K562 (cell line): ENCODE data around the gene LMAN2. TPM values are rescaled to one million over a fixed set of nuclear protein-coding genes. Genes with fewer than 3 reads are reported as not detected.

Experiments
- ATAC-seq: fragments of 200-7000 bp; cut with Tn5 transposase; 3 replicates; pipeline ENCODE4 v1.9.1; 2020; ENCODE audit warnings: moderate library complexity
- BruUV-seq: library from RNA; stranded (reverse); fragments of 400-500 nt; replicated peaks from 2 replicates; lab custom pipeline; 2021; lab: Mats Ljungman, UMichigan
- CTCF ChIA-PET: fragments of 300-600 bp; formaldehyde crosslinking; extraction: SDS; loops from one replicate; lab custom pipeline; 2021; ENCODE audit warnings: low intra/inter-chr PET ratio; lab: Yijun Ruan, JAX
- POLR2A ChIA-PET: fragments of 300-600, 350-650 bp; sonication (Branson Sonifier 250); formaldehyde crosslinking; extraction: SDS; loops from one replicate; lab custom pipeline; 2021; ENCODE audit warnings: antibody characterized with exemption, inconsistent platforms; lab: Yijun Ruan, JAX
- DNase-seq, 4 experiments: peaks; one replicate each; pipeline versions ENCODE4 v3.0.0 to v3.0.0-alpha.2; 2011 to 2018; ENCODE audit warnings: low spot score in 3 of 4, mixed read lengths in 3 of 4; ENCODE audit errors: extremely low read depth in 1 of 4
- FAIRE-seq: peaks from 2 replicates; lab custom pipeline; 2011; peaks lifted over from hg19 to GRCh38; lab: Jason Lieb, UNC
- H2AFZ ChIP-seq: 2 replicates; pipeline ENCODE4 v1.6.0; 2011; ENCODE audit warnings: low read depth, low read length, control low read depth, inconsistent platforms
- H3K27ac ChIP-seq: fragments of 200-600 bp; 3 replicates; pipeline ENCODE4 v1.8.0; 2011; ENCODE audit warnings: low read depth, mild to moderate bottlenecking, control low read depth, inconsistent platforms, low read length, moderate library complexity, mixed read lengths; ENCODE audit errors: extremely low read depth
- H3K27me3 ChIP-seq, 2 experiments: fragments of 300-600 bp in 1 of 2; 2 replicates in 1 of 2; 3 replicates in 1 of 2; pipeline versions ENCODE4 v1.6.0 to v1.8.0; 2011; ENCODE audit warnings: inconsistent platforms in 2 of 2, low read length in 2 of 2, mild to moderate bottlenecking in 1 of 2, mixed read lengths in 1 of 2, moderate library complexity in 1 of 2; ENCODE audit not compliant: control insufficient read depth in 2 of 2, insufficient read depth in 2 of 2
- H3K36me3 ChIP-seq: fragments of 300-600 bp; 3 replicates; pipeline ENCODE4 v1.8.0; 2011; ENCODE audit warnings: mild to moderate bottlenecking, low read length, inconsistent platforms; ENCODE audit not compliant: control insufficient read depth, insufficient read depth
- H3K4me1 ChIP-seq, 2 experiments: fragments of 200-600 bp in 1 of 2; replicated peaks in 1 of 2; 2 replicates in 1 of 2; 3 replicates in 1 of 2; pipeline versions ENCODE4 v1.5.1 to v1.8.0; 2011; ENCODE audit warnings: inconsistent platforms in 2 of 2, low read length in 2 of 2, mild to moderate bottlenecking in 1 of 2, mixed read lengths in 1 of 2, moderate library complexity in 1 of 2; ENCODE audit not compliant: control insufficient read depth in 2 of 2, insufficient read depth in 2 of 2
- H3K4me2 ChIP-seq: 2 replicates; pipeline ENCODE4 v1.6.1; 2011; ENCODE audit warnings: low read length, control low read depth, inconsistent platforms, mixed read lengths; ENCODE audit not compliant: insufficient read depth
- H3K4me3 ChIP-seq: fragments of 200-600 bp; sonication (generic), shearing (Covaris generic); 2 replicates; pipeline ENCODE4 v1.5.1; 2016; ENCODE audit warnings: control low read depth, inconsistent platforms
- H3K79me2 ChIP-seq: fragments of 200-600 bp; 3 replicates; pipeline ENCODE4 v1.8.0; 2011; ENCODE audit warnings: low read length, inconsistent platforms; ENCODE audit not compliant: control insufficient read depth, insufficient read depth
- H3K9ac ChIP-seq, 2 experiments: 2 replicates each; pipeline versions ENCODE4 v1.6.0 to v1.6.1; 2011; ENCODE audit warnings: low read depth in 2 of 2, low read length in 2 of 2, control low read depth in 1 of 2, inconsistent platforms in 1 of 2, mild to moderate bottlenecking in 1 of 2, mixed read lengths in 1 of 2; ENCODE audit not compliant: insufficient read depth in 1 of 2
- H3K9me1 ChIP-seq: one replicate; pipeline ENCODE4 v1.6.0; 2011; ENCODE audit warnings: inconsistent platforms, mild to moderate bottlenecking, low read length, moderate library complexity; ENCODE audit not compliant: control insufficient read depth, insufficient read depth
- H3K9me3 ChIP-seq: replicated peaks from 2 replicates; pipeline ENCODE4 v1.5.1; 2011; ENCODE audit warnings: low read depth, low read length, inconsistent platforms; ENCODE audit not compliant: control insufficient read depth, insufficient read depth
- H4K20me1 ChIP-seq: replicated peaks from 2 replicates; pipeline ENCODE4 v1.6.1; 2011; ENCODE audit warnings: low read length, inconsistent platforms, mixed read lengths; ENCODE audit not compliant: control insufficient read depth, insufficient read depth
- ARID1B ChIP-seq: fragments of 450-650 bp; IDR thresholded peaks from 2 replicates; pipeline ENCODE4 v1.6.1; 2016; ENCODE audit warnings: antibody characterized with exemption, mild to moderate bottlenecking, inconsistent platforms
- C11orf30 ChIP-seq: fragments of 450-650 bp; IDR thresholded peaks from 2 replicates; pipeline ENCODE4 v1.6.1; 2016; ENCODE audit warnings: low read depth, mild to moderate bottlenecking
- CREB1 ChIP-seq, 2 experiments: sonication (generic) in 1 of 2; formaldehyde crosslinking in 1 of 2; IDR thresholded peaks; 2 replicates each; pipeline versions ENCODE4 v1.6.1 to v1.8.0; 2012 to 2022; ENCODE audit warnings: inconsistent platforms in 1 of 2, mild to moderate bottlenecking in 1 of 2, missing genetic modification reagents in 1 of 2, moderate library complexity in 1 of 2
- ELK1 ChIP-seq: sonication (generic); formaldehyde crosslinking; IDR thresholded peaks from 2 replicates; pipeline ENCODE4 v1.8.1; 2022; ENCODE audit warnings: missing genetic modification reagents
- MAFF ChIP-seq: IDR thresholded peaks from 2 replicates; pipeline ENCODE4 v1.6.1; 2012; ENCODE audit warnings: low read length, improper control_type of control experiment
- MAFK ChIP-seq: IDR thresholded peaks from 2 replicates; pipeline ENCODE4 v1.6.1; 2011; ENCODE audit warnings: low read length, improper control_type of control experiment
- NFE2 ChIP-seq: IDR thresholded peaks from 2 replicates; pipeline ENCODE4 v1.6.1; 2014; ENCODE audit warnings: antibody characterized with exemption, low read depth
- NRF1 ChIP-seq, 2 experiments: fragments of 450-650 bp; IDR thresholded peaks in 1 of 2; conservative IDR thresholded peaks in 1 of 2; 2 replicates each; pipeline ENCODE4 v1.6.1; 2014; ENCODE audit warnings: mild to moderate bottlenecking in 2 of 2
- PHF21A ChIP-seq: fragments of 450-650 bp; IDR thresholded peaks from 2 replicates; pipeline ENCODE4 v1.6.1; 2017; ENCODE audit warnings: low read depth, borderline replicate concordance
- RFX1 ChIP-seq: fragments of 450-650 bp; IDR thresholded peaks from 2 replicates; pipeline ENCODE4 v1.6.1; 2016; ENCODE audit warnings: mild to moderate bottlenecking, moderate library complexity
- SETDB1 ChIP-seq: IDR thresholded peaks from one replicate; pipeline ENCODE4 v1.6.1; 2012; ENCODE audit warnings: low read length, control low read depth, inconsistent platforms
- SMAD3 ChIP-seq: fragments of 450-650 bp; formaldehyde crosslinking; conservative IDR thresholded peaks from 2 replicates; pipeline ENCODE4 v1.4.0; 2020; ENCODE audit warnings: mild to moderate bottlenecking
- SP1 ChIP-seq: sonication (generic); formaldehyde crosslinking; IDR thresholded peaks from 2 replicates; pipeline ENCODE4 v1.8.1; 2022; ENCODE audit warnings: mild to moderate bottlenecking, missing genetic modification reagents
- TSC22D4 ChIP-seq: fragments of 450-650 bp; IDR thresholded peaks from 2 replicates; pipeline ENCODE4 v1.6.1; 2016; ENCODE audit warnings: missing genetic modification characterization, missing biosample characterization, control low read depth
- ZNF12 ChIP-seq: sonication (generic); formaldehyde crosslinking; IDR thresholded peaks from 2 replicates; pipeline ENCODE4 v1.4.0; 2020; ENCODE audit warnings: mild to moderate bottlenecking, missing genetic modification reagents
- ZNF766 ChIP-seq: fragments of 200-800 bp; sonication (Bioruptor generic); conservative IDR thresholded peaks from 2 replicates; pipeline ENCODE4 v1.6.1; 2016; ENCODE audit warnings: missing genetic modification characterization, missing compliant biosample characterization
- WGBS: fragments of 100-300 bp; shearing (Covaris generic); methylation state at CpG from one replicate; pipeline ENCODE4 v1.1.6; 2016; ENCODE audit warnings: low coverage, mixed read lengths; ENCODE audit not compliant: insufficient coverage; ENCODE audit errors: missing lambda C conversion rate; 5-methylcytosine and 5-hydroxymethylcytosine counted together
- in situ Hi-C: fragments of 300-500 bp; cut with MboI; formaldehyde crosslinking; loops from 4 replicates; pipeline ENCODE4 v1.15.0; 2018; ENCODE audit warnings: inconsistent platforms, mixed read lengths
- intact Hi-C: fragments of 100-400 bp; cut with micrococcal nuclease; formaldehyde crosslinking; loops from 2 replicates; pipeline ENCODE4 v1.14.2; 2022
- polyA plus RNA-seq, 8 experiments: library from polyadenylated mRNA; depleted of rRNA in 4 of 8; stranded (reverse) in 5 of 8; unstranded in 3 of 8; fragments of >200 nt; fragmentation: Nextera tagmentation in 2 of 8; fragmentation: Illumina TruSeq in 1 of 8; extraction: Ambion mirVana in 2 of 8; extraction: Trizol in 1 of 8; gene quantifications; 2 replicates each; pipeline versions ENCODE4 v1.2.1 to v1.2.3, GENCODE V29; 2011 to 2014; ENCODE audit warnings: inconsistent platforms in 1 of 8, missing spikeins in 1 of 8
- total RNA-seq, 7 experiments: library from RNA; depleted of rRNA in 6 of 7; stranded (reverse); fragments of >200 nt in 6 of 7; fragmentation: Illumina TruSeq in 2 of 7; extraction: Trizol in 2 of 7; gene quantifications; 2 replicates each; pipeline versions ENCODE4 v1.2.1 to v1.2.3, GENCODE V29; 2011 to 2021; ENCODE audit warnings: low replicate concordance in 1 of 7

The LMAN2 gene
- total and polyA plus RNA-seq, 9 of the 15 experiments (the other 6 are each of a cell fraction or from before 2014, with no cell fraction given) = 2.7 to 254 (median 136) TPM

GRCh38 chr5:177325868-177326381 is 25.5 kb downstream of the LMAN2 start:
- TF ChIP-seq RFX1 (peak; percentile 25; the same call in 1 of the 2 replicates), ELK1 (CRISPR knock-in tag) (no peak), PHF21A (no peak)
- ATAC-seq = no peak
- intact Hi-C loops (no loop called here), in situ Hi-C loops (no loop called here)
- ChIA-PET POLR2A (interaction anchor here (0.7 to 0.9 kb wide), 2 partner anchors 13 to 26 kb away, joined by 3 read pairs; no protein-coding TSS in a partner anchor), CTCF (no interaction called here)
- BruUV-seq = no TSS peak
- Histone ChIP-seq H2AFZ (no peak overlapping the region), H3K4me1 (peaks cover 2 to 7% of the 10 kb centered on the region in 2 experiments; a peak in 3 of 5 replicates), H4K20me1 (no peaks in the 10 kb centered on the region), H3K79me2 (no peaks in the 10 kb centered on the region), H3K9ac (peak overlapping the region in 1 of 2 experiments; percentile 3; a peak in 1 of 4 replicates), H3K36me3 (peaks cover 31% of the 10 kb centered on the region; the same call in 2 of the 3 replicates), H3K4me3 (no peak overlapping the region), H3K9me1 (no peaks in the 10 kb centered on the region), H3K27ac (no peak overlapping the region), H3K4me2 (no peak overlapping the region), H3K27me3 (no peaks in the 10 kb centered on the region), H3K9me3 (no peaks in the 10 kb centered on the region)
- no peak for DNase-seq
- 63% methylated on average over 1 of the region's 1 CpG for WGBS
- FAIRE-seq = peak; percentile 65

- no TSS peak for BruUV-seq
- Histone ChIP-seq H3K79me2 (no peaks in the 10 kb centered on the region), H4K20me1 (no peaks in the 10 kb centered on the region), H3K4me2 (no peak overlapping the region; the same call in 1 of the 2 replicates), H2AFZ (no peak overlapping the region), H3K9me1 (no peaks in the 10 kb centered on the region), H3K36me3 (peaks cover 10% of the 10 kb centered on the region; the same call in 2 of the 3 replicates), H3K4me1 (peaks cover 2 to 10% of the 10 kb centered on the region in 2 experiments; a peak in 3 of 5 replicates), H3K9me3 (no peaks in the 10 kb centered on the region), H3K4me3 (no peak overlapping the region), H3K27ac (0 out of 3 replicates have a peak overlapping the region, but pooled peaks have one; percentile 30), H3K27me3 (no peaks in the 10 kb centered on the region), H3K9ac (no peak overlapping the region)
- intact Hi-C loops = no loop called here
- in situ Hi-C loops = no loop called here
- ChIA-PET CTCF (no interaction called here), POLR2A (interaction anchor here (1.5 kb wide), 1 partner anchor 28 kb away, joined by 3 read pairs; no protein-coding TSS in a partner anchor)
- peak; percentile 75 for ATAC-seq
- FAIRE-seq = peak; percentile 75
- WGBS = 35% methylated on average over 7 of the region's 7 CpGs
- DNase-seq = peak in 1 of 4 experiments; percentile 43
- TF ChIP-seq SETDB1 (no peak), NFE2 (0 out of 2 replicates have a peak, but pooled peaks have one; percentile 36), ARID1B (peak; percentile 29; the same call in 1 of the 2 replicates), NRF1 (conservative IDR thresholded peaks at IDR 0.05 in 1 of 2, IDR thresholded peaks at IDR 0.05 in 1 of 2) (peak in 1 of 2 experiments; percentile 29; a peak in 1 of 4 replicates), ZNF766 (CRISPR knock-in tag) (peak; percentile 79), MAFK (peak; percentile 46; the same call in 1 of the 2 replicates), C11orf30 (0 out of 2 replicates have a peak, but pooled peaks have one; percentile 39), SP1 (CRISPR knock-in tag) (no peak), CREB1 (IDR thresholded peaks at IDR 0.05) (no peak), CREB1 (CRISPR knock-in tag; IDR thresholded peaks at IDR 0.05) (no peak), SMAD3 (no peak), MAFF (peak; percentile 29; the same call in 1 of the 2 replicates), ZNF12 (CRISPR knock-in tag) (peak; percentile 68), TSC22D4 (no peak)
Measured at GRCh38 chr5:177320879-177321278, 30.6 kb downstream of the LMAN2 start.
